ENCODE measurements around the gene RNF31.
"Not testable (repeated sequence)": the region's sequence is repeated elsewhere in the genome, so short reads cannot be mapped to it uniquely, and the experiment has no call there.

Gene RNF31

DNA sequence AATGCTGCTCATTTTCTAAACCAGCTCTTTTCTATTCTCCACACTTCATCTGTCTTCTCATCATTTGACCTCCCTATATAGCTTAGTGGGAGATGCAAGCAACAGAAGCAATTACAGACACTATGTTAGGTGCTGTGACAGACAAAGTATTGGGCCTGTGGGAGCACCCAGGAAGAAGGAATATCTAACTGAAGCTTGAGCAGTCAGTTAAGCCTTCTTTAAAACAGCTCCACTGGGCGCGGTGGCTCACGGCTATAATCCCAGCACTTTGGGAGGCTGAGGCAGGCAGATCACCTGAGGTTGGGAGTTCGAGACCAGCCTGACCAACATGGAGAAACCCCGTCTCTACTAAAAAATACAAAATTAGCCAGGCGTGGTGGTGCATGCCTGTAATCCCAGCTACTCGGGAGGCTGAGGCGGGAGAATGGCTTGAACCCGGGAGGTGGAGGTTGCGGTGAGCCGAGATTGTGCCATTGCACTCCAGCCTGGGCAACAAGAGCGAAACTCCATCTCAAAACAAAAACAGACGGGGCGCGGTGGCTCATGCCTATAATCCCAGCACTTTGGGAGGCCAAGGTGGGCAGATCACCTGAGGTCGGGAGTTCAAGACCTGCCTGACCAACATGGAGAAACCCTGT lies 56.1 kb downstream of the RNF31 start:
- not testable (repeated sequence) for H4K20me1 ChIP-seq (ENCODE audit: insufficient read depth, low read length); H3K9ac ChIP-seq (ENCODE audit: low read length); H3K36me3 ChIP-seq (replicated peaks; ENCODE audit: insufficient read depth, low read length); DNase-seq; H3K79me2 ChIP-seq (ENCODE audit: low read length); H3K9me3 ChIP-seq (replicated peaks; ENCODE audit: insufficient read depth, low read length); H3K27ac ChIP-seq (ENCODE audit: low read length); H3K27me3 ChIP-seq (replicated peaks; ENCODE audit: insufficient read depth, low read length); H3K4me2 ChIP-seq (ENCODE audit: low read depth, low read length); H3K4me1 ChIP-seq (ENCODE audit: low read length); H2AFZ ChIP-seq (ENCODE audit: low read length); H3F3A ChIP-seq (ENCODE audit: insufficient read depth, low read length); H3K9me2 ChIP-seq (replicated peaks; ENCODE audit: insufficient read depth, low read length); H3K4me3 ChIP-seq (ENCODE audit: low read length)

GRCh38 chr14:24204163-24205146 lies 57.2 kb downstream of the RNF31 start:
- Histone ChIP-seq H3K4me1 (ENCODE audit: low read length) (no peaks in the 10 kb centered on the region), H3F3A (ENCODE audit: insufficient read depth, low read length) (no peaks in the 10 kb centered on the region), H3K79me2 (ENCODE audit: low read length) (no peaks in the 10 kb centered on the region), H3K27me3 (replicated peaks; ENCODE audit: insufficient read depth, low read length) (no peaks in the 10 kb centered on the region), H3K4me2 (ENCODE audit: low read depth, low read length) (no peak overlapping the region), H3K4me3 (ENCODE audit: low read length) (no peak overlapping the region), H4K20me1 (ENCODE audit: insufficient read depth, low read length) (no peaks in the 10 kb centered on the region), H3K9me2 (replicated peaks; ENCODE audit: insufficient read depth, low read length) (no peaks in the 10 kb centered on the region), H3K9ac (ENCODE audit: low read length) (no peak overlapping the region), H3K36me3 (replicated peaks; ENCODE audit: insufficient read depth, low read length) (no peaks in the 10 kb centered on the region), H2AFZ (ENCODE audit: low read length) (no peak overlapping the region), H3K9me3 (replicated peaks; ENCODE audit: insufficient read depth, low read length) (no peaks in the 10 kb centered on the region), H3K27ac (ENCODE audit: low read length) (no peak overlapping the region)
- TF ChIP-seq EZH2phosphoT487 (IDR thresholded peaks at IDR 0.05; ENCODE audit: low read length): no peak
- TF ChIP-seq, protein P1, sequence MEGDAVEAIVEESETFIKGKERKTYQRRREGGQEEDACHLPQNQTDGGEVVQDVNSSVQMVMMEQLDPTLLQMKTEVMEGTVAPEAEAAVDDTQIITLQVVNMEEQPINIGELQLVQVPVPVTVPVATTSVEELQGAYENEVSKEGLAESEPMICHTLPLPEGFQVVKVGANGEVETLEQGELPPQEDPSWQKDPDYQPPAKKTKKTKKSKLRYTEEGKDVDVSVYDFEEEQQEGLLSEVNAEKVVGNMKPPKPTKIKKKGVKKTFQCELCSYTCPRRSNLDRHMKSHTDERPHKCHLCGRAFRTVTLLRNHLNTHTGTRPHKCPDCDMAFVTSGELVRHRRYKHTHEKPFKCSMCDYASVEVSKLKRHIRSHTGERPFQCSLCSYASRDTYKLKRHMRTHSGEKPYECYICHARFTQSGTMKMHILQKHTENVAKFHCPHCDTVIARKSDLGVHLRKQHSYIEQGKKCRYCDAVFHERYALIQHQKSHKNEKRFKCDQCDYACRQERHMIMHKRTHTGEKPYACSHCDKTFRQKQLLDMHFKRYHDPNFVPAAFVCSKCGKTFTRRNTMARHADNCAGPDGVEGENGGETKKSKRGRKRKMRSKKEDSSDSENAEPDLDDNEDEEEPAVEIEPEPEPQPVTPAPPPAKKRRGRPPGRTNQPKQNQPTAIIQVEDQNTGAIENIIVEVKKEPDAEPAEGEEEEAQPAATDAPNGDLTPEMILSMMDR (IDR thresholded peaks at IDR 0.05; ENCODE audit: low read length): no peak
- no peak for TF ChIP-seq EZH2 (optimal IDR thresholded peaks at IDR 0.05; ENCODE audit: low read depth, low read length)
- no peak for DNase-seq

- Histone ChIP-seq H3K9me3 (replicated peaks; ENCODE audit: insufficient read depth, low read length) (no peaks in the 10 kb centered on the region), H3K9me2 (replicated peaks; ENCODE audit: insufficient read depth, low read length) (no peaks in the 10 kb centered on the region), H3K4me2 (ENCODE audit: low read depth, low read length) (no peak overlapping the region), H3K4me3 (ENCODE audit: low read length) (no peak overlapping the region), H4K20me1 (ENCODE audit: insufficient read depth, low read length) (no peaks in the 10 kb centered on the region), H3K9ac (ENCODE audit: low read length) (no peak overlapping the region), H3K79me2 (ENCODE audit: low read length) (peaks cover 3% of the 10 kb centered on the region), H3K27ac (ENCODE audit: low read length) (no peak overlapping the region), H3K4me1 (ENCODE audit: low read length) (no peaks in the 10 kb centered on the region), H3K27me3 (replicated peaks; ENCODE audit: insufficient read depth, low read length) (no peaks in the 10 kb centered on the region), H3F3A (ENCODE audit: insufficient read depth, low read length) (no peaks in the 10 kb centered on the region), H2AFZ (ENCODE audit: low read length) (no peak overlapping the region), H3K36me3 (replicated peaks; ENCODE audit: insufficient read depth, low read length) (no peaks in the 10 kb centered on the region)
- no peak for DNase-seq
- TF ChIP-seq, protein P1 (IDR thresholded peaks at IDR 0.05; ENCODE audit: low read length): no peak
- no peak for TF ChIP-seq EZH2phosphoT487 (IDR thresholded peaks at IDR 0.05; ENCODE audit: low read length)
- no peak for TF ChIP-seq EZH2 (optimal IDR thresholded peaks at IDR 0.05; ENCODE audit: low read depth, low read length)
Measured at GRCh38 chr14:24206260-24207103, 59.2 kb downstream of the RNF31 start.
